GM21381 (cell line): ENCODE results near the gene ADAD2.
"Not testable (repeated sequence)": the region's sequence is repeated elsewhere in the genome, so short reads cannot be mapped to it uniquely, and the experiment has no call there.

Source experiments
- ATAC-seq: cut with Tn5 transposase; IDR thresholded peaks from one replicate; pipeline ENCODE4 v1.9.1; 2021; ENCODE audit warnings: mild to moderate bottlenecking, moderate library complexity; ENCODE audit not compliant: unreplicated experiment

The ADAD2 gene

GRCh38 chr16:84195201-84196093, 4.5 kb downstream of the ADAD2 start:
- no peak for ATAC-seq

DNA sequence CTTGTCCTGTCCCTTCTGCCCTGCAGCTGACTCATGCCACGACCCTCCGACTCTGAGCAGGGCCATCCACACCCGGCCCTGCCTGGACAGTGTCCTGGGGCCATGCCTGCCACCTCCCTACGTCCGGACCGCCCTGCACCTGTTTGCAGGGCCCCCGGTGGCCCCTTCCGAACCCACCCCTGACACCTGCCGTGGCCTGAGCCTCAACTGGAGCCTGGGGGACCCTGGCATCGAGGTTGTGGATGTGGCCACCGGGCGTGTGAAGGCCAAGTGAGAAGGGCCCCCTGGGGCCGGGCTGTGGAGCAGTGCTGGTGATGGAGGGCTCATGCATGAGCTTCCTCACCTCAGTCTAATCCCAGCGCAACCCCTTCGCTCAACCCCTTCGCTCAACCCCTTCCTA, 5.1 kb downstream of the ADAD2 start:
- no peak for ATAC-seq

- no peak for ATAC-seq
These were observed 5.9 kb downstream of the ADAD2 start for GRCh38 chr16:84196727-84197394.

- ATAC-seq, result no peak
These were observed 6.6 kb downstream of the ADAD2 start for GRCh38 chr16:84197466-84198128.

DNA sequence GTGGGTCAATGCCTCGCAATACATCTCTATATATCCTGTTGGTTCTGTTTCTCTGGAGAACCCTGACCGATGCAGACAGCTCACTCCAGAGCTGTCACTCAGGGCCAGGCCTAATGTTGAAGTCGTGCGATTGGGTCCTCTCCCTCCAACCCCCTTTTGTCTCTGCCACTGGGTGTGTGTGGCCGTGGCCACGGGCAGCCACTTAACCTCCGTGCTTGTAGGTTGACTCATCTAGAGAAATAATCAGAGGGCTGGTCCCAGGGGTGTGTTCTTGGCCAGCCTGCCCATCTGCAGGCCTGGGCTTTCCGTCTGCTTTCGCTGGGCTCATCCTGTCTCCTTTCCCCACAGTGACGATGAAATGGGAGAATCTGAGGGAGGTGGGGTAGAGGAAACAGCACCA, 7.4 kb downstream of the ADAD2 start:
- ATAC-seq, result no peak

- ATAC-seq, result no peak
These were observed 8.1 kb downstream of the ADAD2 start for GRCh38 chr16:84199097-84199496.

DNA sequence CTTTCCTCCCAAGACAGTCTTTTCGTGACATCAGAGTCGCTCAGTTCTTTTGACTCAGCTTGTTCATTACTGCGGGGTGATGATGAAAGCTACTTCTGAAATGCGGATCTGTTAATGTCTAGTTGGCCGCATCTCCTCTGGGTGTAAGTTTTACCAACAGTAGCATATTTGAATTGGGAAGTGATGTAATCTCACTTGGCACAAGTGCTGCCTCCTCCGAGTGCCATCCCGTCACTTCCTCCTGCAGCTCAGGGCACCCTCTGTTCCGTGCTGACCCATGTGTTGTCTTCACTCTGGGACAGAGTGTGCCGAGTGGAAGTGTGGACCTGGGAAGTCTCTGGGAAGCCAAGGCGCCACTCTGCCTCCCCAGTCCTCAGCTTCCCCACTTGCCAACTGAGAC, 8.9 kb downstream of the ADAD2 start:
- ATAC-seq, result no peak

- not testable (repeated sequence) for ATAC-seq
These were observed 13.6 kb downstream of the ADAD2 start for GRCh38 chr16:84204551-84204950.

- ATAC-seq, result not testable (repeated sequence)
These were observed 14.2 kb downstream of the ADAD2 start for GRCh38 chr16:84205123-84205522.

DNA sequence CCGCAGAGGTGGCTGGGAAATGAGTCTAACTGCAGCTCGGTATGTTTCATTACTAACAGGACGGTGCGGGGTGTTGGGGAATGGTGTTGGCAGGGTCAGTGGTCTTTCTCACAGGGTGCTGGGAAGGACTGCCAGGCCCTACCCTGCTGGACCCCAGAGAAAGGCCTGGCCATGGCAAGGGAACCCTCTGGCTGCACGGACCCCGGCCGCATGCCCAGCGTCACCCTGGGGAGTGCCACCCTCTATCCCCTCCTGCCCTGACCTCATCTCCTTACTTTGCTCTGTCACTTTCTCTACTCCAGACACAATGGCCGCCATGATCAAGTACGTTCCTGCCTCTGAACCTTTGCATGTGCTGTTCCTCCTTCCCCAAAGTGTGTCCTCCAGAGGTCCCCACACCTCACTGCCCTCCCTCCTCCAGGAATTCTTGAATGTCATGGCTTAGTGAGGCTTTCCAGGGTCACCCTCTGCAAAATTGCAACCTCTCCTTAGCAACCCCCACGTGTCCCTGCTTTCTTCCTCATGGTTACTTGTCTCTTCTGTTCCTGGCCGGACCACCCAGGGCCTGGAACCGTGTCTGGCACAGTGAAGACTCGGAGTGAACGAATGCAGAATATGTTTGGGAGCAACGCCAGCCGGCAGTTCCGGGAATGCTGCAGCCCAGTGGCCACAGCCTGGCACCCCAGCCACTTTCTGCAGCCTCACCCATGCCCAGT, 15.2 kb downstream of the ADAD2 start:
- no peak for ATAC-seq

DNA sequence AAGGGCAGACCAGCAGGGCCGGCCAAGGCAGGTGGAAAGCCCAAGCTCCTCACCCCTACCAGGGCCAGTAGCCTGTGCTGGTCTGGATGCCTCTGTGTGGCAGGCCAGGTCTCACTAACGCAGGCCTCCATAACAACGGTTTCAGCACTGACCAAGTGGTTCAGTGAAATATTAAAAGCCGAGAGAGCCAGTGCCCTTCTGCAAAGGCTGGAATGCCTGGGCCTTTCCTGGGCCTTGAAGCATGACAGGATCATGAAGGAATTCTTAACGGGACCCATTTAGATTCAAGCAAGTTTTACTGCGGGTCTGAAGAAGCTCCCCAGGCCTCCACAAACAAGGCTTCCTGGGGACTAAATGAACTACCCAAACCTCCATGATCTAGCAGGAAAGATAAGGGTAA, 16.3 kb downstream of the ADAD2 start:
- no peak for ATAC-seq

DNA sequence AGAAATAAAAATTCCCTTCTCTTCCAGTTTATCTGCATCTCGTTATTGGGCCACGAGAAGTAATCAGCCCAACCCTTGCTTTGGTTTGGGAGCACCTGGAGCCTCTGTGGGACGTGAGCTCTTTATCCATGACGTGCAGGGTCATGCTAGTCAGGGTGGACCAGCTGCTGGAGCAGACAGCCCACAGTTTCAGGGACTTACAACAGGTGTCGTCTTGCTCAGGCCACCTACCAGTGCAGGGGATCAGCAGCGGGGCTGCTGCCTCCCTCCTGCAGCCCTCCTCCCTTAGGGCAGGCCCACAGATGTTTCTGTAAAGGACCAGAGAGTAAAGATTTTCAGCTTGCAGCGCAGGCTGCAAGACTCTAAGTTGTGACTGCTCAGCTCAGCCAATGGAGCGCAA, 16.9 kb downstream of the ADAD2 start:
- no peak for ATAC-seq

GRCh38 chr16:84209989-84210388, 19.0 kb downstream of the ADAD2 start:
- no peak for ATAC-seq

- ATAC-seq, result no peak
These were observed 21.2 kb downstream of the ADAD2 start for GRCh38 chr16:84212154-84212553.

DNA sequence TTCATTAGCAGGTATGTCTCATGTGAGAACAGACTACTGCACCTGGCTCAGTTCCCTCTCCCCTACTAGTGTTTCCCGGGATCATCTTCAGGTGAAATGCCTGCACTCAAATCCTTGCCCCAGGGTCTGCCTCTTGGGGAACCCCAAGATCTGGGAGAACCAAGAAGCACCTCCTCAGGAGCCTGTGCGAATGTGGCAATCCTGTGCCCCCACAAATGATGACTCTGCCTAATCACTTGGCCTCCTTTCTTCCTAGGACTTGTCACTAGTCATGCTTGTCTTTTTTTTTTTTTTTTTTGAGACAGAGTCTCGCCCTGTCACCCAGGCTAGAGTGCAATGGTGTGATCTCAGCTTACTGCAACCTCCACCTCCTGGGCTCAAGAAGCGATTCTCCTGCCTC, 21.7 kb downstream of the ADAD2 start:
- ATAC-seq, result no peak

- ATAC-seq, result no peak
These were observed 23.6 kb downstream of the ADAD2 start for GRCh38 chr16:84214451-84215066.

DNA sequence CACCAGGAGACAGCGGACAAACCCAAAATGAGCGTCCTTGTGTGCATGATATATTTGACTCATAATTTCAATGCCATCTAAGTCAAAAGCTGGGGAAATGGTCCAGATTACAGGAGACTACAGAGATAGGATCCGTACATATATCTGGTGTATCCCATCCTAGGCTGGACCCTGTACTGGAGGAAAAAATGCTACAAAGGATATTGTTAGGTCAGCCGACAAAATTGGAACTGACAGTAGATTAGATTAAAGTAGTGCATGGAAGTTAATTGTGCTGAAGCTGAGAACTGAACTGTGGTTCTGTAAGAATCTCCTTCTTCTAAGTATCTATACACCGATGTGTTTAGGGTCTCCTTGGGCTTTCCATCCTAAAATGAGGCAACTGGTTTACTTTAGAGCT, 24.6 kb downstream of the ADAD2 start:
- no peak for ATAC-seq

DNA sequence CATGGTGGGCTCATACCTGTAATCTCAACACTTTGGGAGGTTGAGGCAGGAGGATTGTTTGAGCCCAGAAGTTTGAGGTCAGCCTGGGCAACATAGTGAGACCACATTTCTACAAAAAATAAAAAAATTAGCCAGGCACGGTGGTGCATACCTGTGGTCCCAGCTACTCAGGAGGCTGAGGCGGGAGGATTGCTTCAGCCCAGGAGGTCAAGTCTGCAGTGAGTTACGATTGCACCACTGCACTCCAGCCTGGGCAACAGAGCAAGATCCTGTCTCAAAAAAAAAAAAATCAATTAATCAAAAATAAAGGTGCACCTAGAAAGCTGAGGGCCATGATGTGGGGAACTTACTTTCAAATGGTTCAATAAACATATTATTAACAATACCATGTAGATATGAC, 25.2 kb downstream of the ADAD2 start:
- ATAC-seq, result not testable (repeated sequence)

DNA sequence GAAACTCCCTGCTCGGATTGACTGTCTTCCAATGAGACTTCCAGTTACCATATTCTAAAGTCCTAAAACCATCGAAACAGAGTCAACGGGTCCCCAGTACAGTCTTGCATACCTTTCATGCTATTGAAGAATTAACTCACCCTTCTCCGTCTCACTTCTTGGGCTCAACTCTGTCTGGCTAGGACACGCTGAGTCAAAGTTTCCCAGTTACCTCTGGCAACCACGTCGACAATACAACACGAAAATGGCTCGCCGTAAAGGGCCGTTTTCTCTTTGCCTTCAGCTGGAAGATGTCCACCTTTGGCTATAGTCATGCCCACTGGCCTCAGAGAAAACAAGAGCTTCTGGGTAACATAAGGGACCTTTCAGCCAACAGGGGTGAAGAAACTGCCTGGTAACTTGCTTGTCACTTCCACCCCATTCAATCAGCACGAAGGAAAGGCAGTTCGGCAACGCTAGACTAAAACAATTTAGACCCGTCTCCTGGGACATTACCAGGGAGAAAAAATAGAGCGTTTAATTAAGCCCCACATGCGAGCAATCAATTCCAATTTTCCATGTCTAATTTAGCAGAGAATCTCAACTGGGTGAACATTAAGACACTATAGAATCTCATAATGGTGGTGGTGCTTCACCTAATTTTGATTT, 27.3 kb downstream of the ADAD2 start:
- no peak for ATAC-seq

DNA sequence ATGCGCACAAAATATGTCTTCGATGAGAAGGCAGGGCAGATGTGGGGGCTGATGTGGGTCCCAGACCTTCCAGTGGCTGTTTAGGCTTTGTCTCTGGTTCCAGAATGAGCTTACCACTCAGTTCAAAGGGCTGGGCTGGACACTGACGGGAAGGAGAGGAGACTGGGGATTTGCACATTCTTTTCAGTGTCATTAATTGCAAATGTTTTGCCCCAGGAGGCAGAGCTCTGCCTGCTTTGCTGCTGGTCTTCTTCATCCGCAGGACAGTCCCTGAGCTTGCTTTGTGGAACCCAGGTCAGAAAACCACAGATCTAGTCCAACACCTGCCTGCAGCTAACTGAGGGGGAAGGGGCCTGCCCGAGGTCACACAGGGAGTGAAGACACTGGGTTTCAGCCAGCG, 28.0 kb downstream of the ADAD2 start:
- ATAC-seq, result no peak
